ENCODE measurements around the gene KIF20A.
A peak's percentile ranks its signal among the peaks of the same experiment; 100 is the strongest.
"Not testable (repeated sequence)": the region's sequence is repeated elsewhere in the genome, so short reads cannot be mapped to it uniquely, and the experiment has no call there.

KIF20A gene

DNA sequence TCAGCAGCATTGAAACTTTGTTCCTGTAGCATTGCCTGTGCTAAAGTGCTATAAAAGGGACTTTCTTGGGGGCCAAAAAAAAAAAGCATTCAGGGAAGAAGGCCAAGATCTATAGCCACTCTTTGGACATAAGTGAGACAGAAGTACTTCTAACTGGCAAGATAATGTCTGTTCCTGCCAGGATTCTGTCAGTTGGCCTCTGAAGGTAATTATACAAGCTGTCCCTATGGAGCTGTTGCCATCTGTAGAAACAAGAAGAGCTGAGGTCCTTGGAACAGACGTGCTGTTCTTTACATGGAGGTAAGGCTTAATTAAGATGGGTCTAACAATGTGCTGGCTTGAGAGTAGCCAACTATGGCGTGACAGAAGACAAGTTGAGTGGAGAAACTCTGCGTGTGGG is 9.7 kb downstream of the KIF20A start:
- Histone ChIP-seq H3K4me1 (ENCODE audit: insufficient read depth, low read length) (no peaks in the 10 kb centered on the region), H3K9me3 (ENCODE audit: insufficient read depth, low read depth, low read length) (no peaks in the 10 kb centered on the region), H3K27ac (ENCODE audit: low read length) (no peak overlapping the region), H3K36me3 (ENCODE audit: insufficient read depth, low read depth, low read length) (peaks cover 97% of the 10 kb centered on the region), H3K4me3 (ENCODE audit: low read length) (no peak overlapping the region), H3K27me3 (ENCODE audit: insufficient read depth, low read length) (no peaks in the 10 kb centered on the region), H3K9ac (ENCODE audit: low read depth, low read length) (no peak overlapping the region)

DNA sequence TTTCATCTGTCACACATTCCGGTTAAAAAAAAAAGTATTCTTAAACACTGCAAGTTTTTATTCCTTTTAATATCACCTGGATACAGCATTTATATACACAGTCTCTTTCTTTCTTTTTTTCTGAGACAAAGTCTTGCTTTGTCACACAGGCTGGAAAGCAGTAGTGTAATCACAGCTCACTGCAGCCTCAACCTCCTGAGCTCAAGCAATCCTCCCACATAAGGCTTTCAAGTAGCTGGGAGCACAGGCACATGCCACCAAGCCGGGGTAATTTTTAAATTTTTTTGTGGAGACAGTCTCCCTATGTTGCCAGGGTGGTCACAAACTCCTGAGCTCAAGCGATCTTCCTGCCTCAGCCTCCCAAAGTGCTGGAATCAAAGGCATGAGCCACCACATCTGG is 13.9 kb downstream of the KIF20A start:
- Histone ChIP-seq H3K4me1 (ENCODE audit: insufficient read depth, low read length) (no peaks in the 10 kb centered on the region), H3K9ac (ENCODE audit: low read depth, low read length) (no peak overlapping the region), H3K4me3 (ENCODE audit: low read length) (no peak overlapping the region), H3K9me3 (ENCODE audit: insufficient read depth, low read depth, low read length) (no peaks in the 10 kb centered on the region), H3K27me3 (ENCODE audit: insufficient read depth, low read length) (no peaks in the 10 kb centered on the region), H3K36me3 (ENCODE audit: insufficient read depth, low read depth, low read length) (peaks cover 85% of the 10 kb centered on the region), H3K27ac (ENCODE audit: low read length) (no peak overlapping the region)

DNA sequence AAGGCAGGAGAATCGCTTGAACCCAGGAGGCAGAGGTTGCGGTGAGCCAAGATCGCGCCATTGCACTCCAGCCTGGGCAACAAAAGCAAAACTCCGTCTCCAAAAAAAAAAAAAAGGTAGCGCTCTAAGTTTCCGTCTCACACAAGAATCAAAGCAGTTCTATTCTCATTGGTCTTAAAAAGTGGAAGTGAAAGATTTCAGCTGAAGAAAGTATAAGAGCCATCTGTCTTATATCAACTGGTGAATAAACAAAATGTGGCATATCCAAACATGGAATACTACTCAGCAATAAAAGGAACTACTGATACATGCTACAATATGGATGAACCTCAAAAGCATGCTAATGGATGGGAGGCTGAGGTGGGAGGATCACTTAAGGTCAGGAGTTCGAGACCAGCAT is 14.9 kb downstream of the KIF20A start:
- H3K27ac ChIP-seq (ENCODE audit: low read length); H3K9ac ChIP-seq (ENCODE audit: low read depth, low read length); H3K4me1 ChIP-seq (ENCODE audit: insufficient read depth, low read length); H3K4me3 ChIP-seq (ENCODE audit: low read length); H3K9me3 ChIP-seq (ENCODE audit: insufficient read depth, low read depth, low read length); H3K27me3 ChIP-seq (ENCODE audit: insufficient read depth, low read length): not testable (repeated sequence)
- peaks cover 85% of the 10 kb centered on the region for H3K36me3 ChIP-seq (ENCODE audit: insufficient read depth, low read depth, low read length)

DNA sequence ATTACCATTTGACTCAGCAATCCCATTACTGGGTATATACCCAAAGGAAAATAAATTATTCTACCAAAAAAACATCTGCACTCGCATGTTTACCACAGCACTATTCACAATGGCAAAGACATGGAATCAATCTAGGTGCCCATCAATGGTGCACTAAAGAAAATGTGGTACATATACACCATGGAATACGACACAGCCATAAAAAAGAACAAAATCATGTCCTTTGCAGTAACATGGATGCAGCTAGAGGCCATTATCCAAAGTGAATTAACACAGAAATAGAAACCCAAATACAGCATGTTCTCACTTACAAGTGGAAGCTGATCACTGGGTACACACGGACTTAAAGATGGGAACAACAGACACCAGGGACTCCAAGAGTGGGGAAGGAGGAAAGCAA is 32.1 kb downstream of the KIF20A start:
- H3K4me3 ChIP-seq (ENCODE audit: low read length), result no peak overlapping the region
- H3K9ac ChIP-seq (ENCODE audit: low read depth, low read length), result no peak overlapping the region
- no peaks in the 10 kb centered on the region for H3K9me3 ChIP-seq (ENCODE audit: insufficient read depth, low read depth, low read length)
- H3K27me3 ChIP-seq (ENCODE audit: insufficient read depth, low read length), result no peaks in the 10 kb centered on the region
- H3K27ac ChIP-seq (ENCODE audit: low read length), result no peak overlapping the region
- H3K4me1 ChIP-seq (ENCODE audit: insufficient read depth, low read length), result no peaks in the 10 kb centered on the region
- H3K36me3 ChIP-seq (ENCODE audit: insufficient read depth, low read depth, low read length), result peaks cover 42% of the 10 kb centered on the region

DNA sequence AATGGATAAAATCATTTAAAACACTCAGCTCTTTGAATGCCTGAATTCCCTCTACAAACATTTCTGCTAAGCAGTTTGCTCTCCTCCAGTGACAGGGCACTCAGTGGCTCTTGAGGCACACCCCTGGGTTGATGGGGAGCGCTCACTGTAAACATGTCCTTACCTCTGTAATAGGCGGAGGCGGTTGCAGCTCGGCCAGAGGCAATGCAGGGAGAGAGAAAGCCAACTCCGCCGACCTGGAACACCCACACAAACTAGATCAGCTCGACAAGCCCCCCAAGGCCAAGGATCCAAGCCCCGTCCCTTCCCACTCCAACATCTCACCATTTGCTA is 33.9 kb downstream of the KIF20A start:
- no peaks in the 10 kb centered on the region for H3K9me3 ChIP-seq (ENCODE audit: insufficient read depth, low read depth, low read length)
- H3K27ac ChIP-seq (ENCODE audit: low read length), result peak overlapping the region; percentile 51
- no peaks in the 10 kb centered on the region for H3K4me1 ChIP-seq (ENCODE audit: insufficient read depth, low read length)
- H3K27me3 ChIP-seq (ENCODE audit: insufficient read depth, low read length), result no peaks in the 10 kb centered on the region
- peak overlapping the region; percentile 96 for H3K9ac ChIP-seq (ENCODE audit: low read depth, low read length)
- H3K4me3 ChIP-seq (ENCODE audit: low read length), result peak overlapping the region; percentile 97
- peaks cover 27% of the 10 kb centered on the region for H3K36me3 ChIP-seq (ENCODE audit: insufficient read depth, low read depth, low read length)

DNA sequence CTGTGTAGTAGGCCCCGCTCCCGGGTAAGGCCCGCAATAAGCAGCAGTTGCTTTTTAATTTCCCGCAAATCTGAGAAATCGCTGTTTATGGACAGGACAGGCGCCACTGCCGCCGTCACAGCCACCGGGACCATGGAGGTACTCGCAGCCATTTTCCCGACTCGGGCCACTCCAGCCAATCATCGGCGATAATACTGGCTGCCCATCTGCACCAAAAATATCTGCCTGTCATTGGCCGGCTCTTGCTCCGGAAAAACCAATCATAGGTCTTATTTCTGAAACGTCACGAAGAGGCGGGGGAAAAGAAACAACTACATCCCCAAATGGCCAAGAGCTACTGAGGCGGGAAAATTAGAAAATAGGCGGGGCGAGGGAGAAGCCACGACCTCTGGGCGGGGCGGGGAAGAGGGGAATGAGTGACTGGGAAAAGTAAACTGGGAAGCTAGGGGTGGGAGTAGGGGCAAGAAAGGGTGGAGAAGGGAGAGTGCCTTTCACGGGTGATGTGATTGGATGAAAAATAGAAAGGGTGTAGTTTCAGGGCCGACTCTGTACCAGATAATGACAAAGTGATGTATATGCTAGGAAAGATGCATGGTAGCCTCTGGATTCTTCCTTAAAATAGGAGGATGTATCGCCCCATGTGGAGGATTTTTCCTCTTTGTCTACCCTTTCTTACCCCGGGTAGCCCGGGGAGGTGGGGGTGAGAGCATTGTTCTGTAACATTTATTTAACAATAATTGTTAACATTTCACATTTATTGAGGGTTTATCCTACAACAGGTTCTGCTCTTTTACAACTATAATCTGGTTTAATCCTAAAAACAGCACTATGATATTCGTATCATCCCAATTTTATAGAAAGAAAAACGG is 34.5 kb downstream of the KIF20A start, which contains the start of gene CDC23:
CDC23 (minus strand) TSS at position 163 of the 869 bp plus-strand sequence; CDS start at position 152, 11 bp downstream.
- Histone ChIP-seq H3K27ac (ENCODE audit: low read length) (peak within 1 kb of the TSS; percentile 51), H3K27me3 (ENCODE audit: insufficient read depth, low read length) (no peaks in the 10 kb centered on the region), H3K36me3 (ENCODE audit: insufficient read depth, low read depth, low read length) (peaks cover 21% of the 10 kb centered on the region)

DNA sequence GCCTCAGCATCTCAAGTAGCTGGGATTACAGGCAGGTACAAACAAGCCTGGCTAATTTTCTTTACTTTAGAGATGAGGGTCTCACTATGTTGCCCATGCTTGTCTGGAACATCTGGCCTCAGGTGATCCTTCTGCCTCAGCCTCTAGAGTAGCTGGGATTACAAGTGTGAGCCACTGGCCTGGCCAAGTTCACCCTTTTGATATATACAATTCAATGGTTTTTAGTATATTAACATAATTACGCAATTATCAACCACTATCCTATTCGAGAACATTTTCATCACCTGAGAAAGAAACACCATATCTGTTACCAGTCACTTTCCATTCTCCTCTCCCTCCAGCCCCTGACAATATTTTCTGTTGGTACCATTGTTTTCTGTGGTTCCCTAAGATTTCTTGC is 37.9 kb downstream of the KIF20A start:
- Histone ChIP-seq H3K4me1 (ENCODE audit: insufficient read depth, low read length) (no peaks in the 10 kb centered on the region), H3K9me3 (ENCODE audit: insufficient read depth, low read depth, low read length) (0 out of 2 replicates have a peak, but pooled peaks cover 5% of the 10 kb centered on the region), H3K9ac (ENCODE audit: low read depth, low read length) (no peak overlapping the region), H3K36me3 (ENCODE audit: insufficient read depth, low read depth, low read length) (no peaks in the 10 kb centered on the region), H3K4me3 (ENCODE audit: low read length) (no peak overlapping the region), H3K27me3 (ENCODE audit: insufficient read depth, low read length) (no peaks in the 10 kb centered on the region), H3K27ac (ENCODE audit: low read length) (no peak overlapping the region)

More for the DNA sequence above, 34.5 kb downstream of the KIF20A start, which contains the start of gene CDC23:
- H3K9ac ChIP-seq (ENCODE audit: low read depth, low read length), result peak within 1 kb of the TSS; percentile 96
- peak within 1 kb of the TSS; percentile 97 for H3K4me3 ChIP-seq (ENCODE audit: low read length)
- no peaks in the 10 kb centered on the region for H3K9me3 ChIP-seq (ENCODE audit: insufficient read depth, low read depth, low read length)
- H3K4me1 ChIP-seq (ENCODE audit: insufficient read depth, low read length), result no peaks in the 10 kb centered on the region

DNA sequence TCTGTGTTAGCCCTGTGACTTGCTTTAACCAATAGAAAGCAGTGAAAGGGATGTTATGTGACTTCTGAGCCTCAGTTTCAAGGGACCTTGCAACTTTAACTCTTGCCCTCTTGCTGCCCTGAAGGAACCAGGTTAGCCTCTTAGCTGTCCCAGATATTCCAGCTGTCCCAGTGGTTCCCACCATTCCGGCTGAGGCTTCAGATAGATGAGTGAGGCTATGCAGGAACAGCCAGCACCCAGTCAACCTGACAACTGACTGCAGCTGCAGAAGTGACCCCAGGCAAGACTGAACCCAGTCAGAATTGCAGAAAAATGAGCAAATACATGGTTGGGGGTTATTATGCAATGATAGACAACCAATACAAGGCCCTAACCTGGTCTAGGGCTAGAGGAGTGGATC is 44.6 kb downstream of the KIF20A start:
- H3K27me3 ChIP-seq (ENCODE audit: insufficient read depth, low read length), result no peaks in the 10 kb centered on the region
- H3K9me3 ChIP-seq (ENCODE audit: insufficient read depth, low read depth, low read length), result peaks cover 12% of the 10 kb centered on the region
- no peaks in the 10 kb centered on the region for H3K4me1 ChIP-seq (ENCODE audit: insufficient read depth, low read length)
- H3K27ac ChIP-seq (ENCODE audit: low read length), result no peak overlapping the region
- no peak overlapping the region for H3K4me3 ChIP-seq (ENCODE audit: low read length)
- no peak overlapping the region for H3K9ac ChIP-seq (ENCODE audit: low read depth, low read length)
- no peaks in the 10 kb centered on the region for H3K36me3 ChIP-seq (ENCODE audit: insufficient read depth, low read depth, low read length)

DNA sequence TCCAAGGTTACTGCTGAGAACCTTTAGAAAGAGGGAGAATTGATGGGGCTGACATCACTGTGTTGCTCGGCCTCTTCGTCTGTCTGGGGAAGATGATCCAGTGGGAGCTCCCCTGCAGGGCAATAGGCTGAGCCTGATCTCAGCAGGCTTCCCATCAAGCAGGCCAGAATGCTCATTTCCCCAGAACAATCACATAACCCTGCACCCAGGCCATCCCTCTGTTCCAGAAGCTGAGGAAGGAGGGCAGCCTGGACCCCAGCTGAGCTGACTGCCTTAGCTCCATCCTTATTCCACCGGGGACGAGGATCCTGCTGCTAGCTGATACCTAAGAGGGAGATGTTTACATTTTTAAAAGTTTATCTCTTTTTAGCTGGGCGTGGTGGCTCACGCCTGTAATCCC is 45.8 kb downstream of the KIF20A start:
- Histone ChIP-seq H3K9ac (ENCODE audit: low read depth, low read length) (no peak overlapping the region), H3K9me3 (ENCODE audit: insufficient read depth, low read depth, low read length) (peaks cover 8% of the 10 kb centered on the region), H3K27ac (ENCODE audit: low read length) (no peak overlapping the region), H3K27me3 (ENCODE audit: insufficient read depth, low read length) (no peaks in the 10 kb centered on the region), H3K36me3 (ENCODE audit: insufficient read depth, low read depth, low read length) (no peaks in the 10 kb centered on the region), H3K4me1 (ENCODE audit: insufficient read depth, low read length) (no peaks in the 10 kb centered on the region), H3K4me3 (ENCODE audit: low read length) (no peak overlapping the region)

DNA sequence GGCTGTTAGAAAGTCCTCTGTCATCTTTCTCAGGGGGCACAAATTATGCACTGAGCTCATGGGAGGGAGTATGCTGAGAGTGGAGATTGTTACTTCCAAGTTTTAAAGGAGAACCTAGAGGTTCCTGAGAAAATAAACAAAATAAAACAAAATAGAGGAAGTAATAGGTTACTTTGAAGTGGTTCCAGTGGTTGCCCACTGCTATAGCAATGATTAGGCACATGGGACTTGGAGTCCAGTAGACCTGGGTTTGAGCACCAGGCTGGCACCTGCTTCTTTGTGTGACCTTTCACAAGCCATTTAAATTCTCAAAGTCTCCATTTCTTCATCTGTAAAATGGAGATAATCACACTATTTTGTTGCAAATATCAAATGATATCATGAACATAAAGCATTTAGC is 48.0 kb downstream of the KIF20A start:
- Histone ChIP-seq H3K27ac (ENCODE audit: low read length) (no peak overlapping the region), H3K36me3 (ENCODE audit: insufficient read depth, low read depth, low read length) (no peaks in the 10 kb centered on the region), H3K4me1 (ENCODE audit: insufficient read depth, low read length) (no peaks in the 10 kb centered on the region), H3K9me3 (ENCODE audit: insufficient read depth, low read depth, low read length) (peaks cover 8% of the 10 kb centered on the region), H3K4me3 (ENCODE audit: low read length) (no peak overlapping the region), H3K9ac (ENCODE audit: low read depth, low read length) (no peak overlapping the region), H3K27me3 (ENCODE audit: insufficient read depth, low read length) (no peaks in the 10 kb centered on the region)

DNA sequence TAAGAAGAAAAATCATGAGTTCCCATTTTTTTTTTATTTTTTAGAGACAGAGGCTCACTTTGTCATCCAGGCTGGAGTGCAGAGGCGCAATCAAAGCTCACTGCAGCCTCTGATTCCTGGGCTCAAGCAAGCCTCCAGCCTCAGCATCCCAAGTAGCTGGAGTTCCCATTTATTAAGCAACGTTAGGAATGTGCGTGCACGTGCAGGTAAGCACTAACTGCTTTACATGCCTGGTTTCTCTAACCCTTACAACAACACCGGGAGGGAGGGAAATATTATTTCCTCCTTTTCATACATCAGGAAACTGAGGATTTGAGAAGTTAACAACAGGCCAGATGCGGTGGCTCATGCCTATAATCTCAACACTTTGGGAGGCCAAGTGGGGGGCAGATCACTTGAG is 50.5 kb downstream of the KIF20A start:
- no peak overlapping the region for H3K4me3 ChIP-seq (ENCODE audit: low read length)
- H3K27me3 ChIP-seq (ENCODE audit: insufficient read depth, low read length), result no peaks in the 10 kb centered on the region
- H3K27ac ChIP-seq (ENCODE audit: low read length), result no peak overlapping the region
- H3K9ac ChIP-seq (ENCODE audit: low read depth, low read length), result no peak overlapping the region
- no peaks in the 10 kb centered on the region for H3K36me3 ChIP-seq (ENCODE audit: insufficient read depth, low read depth, low read length)
- H3K4me1 ChIP-seq (ENCODE audit: insufficient read depth, low read length), result no peaks in the 10 kb centered on the region
- peaks cover 8% of the 10 kb centered on the region for H3K9me3 ChIP-seq (ENCODE audit: insufficient read depth, low read depth, low read length)

DNA sequence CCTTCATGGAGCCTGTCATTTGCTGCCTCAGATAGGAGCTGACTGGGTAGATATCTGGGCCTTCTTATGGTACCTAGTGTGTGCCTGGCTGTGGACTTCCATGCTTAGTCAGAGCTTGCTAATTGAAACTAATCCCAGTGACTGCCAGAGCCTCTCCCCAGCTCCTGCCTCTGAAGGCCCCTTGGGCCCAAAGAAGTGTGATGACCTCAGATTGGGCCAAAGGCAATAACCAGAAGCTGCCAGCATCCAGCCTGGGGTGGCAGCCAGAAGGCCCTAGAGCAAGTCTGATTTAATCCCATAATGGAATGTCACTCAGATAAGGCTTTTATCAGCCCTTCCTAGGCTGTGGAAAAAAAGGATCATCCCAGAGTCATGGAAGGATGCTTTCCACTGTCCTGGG is 51.3 kb downstream of the KIF20A start:
- H3K9me3 ChIP-seq (ENCODE audit: insufficient read depth, low read depth, low read length), result peaks cover 8% of the 10 kb centered on the region
- no peak overlapping the region for H3K27ac ChIP-seq (ENCODE audit: low read length)
- H3K9ac ChIP-seq (ENCODE audit: low read depth, low read length), result no peak overlapping the region
- H3K4me1 ChIP-seq (ENCODE audit: insufficient read depth, low read length), result no peaks in the 10 kb centered on the region
- no peaks in the 10 kb centered on the region for H3K27me3 ChIP-seq (ENCODE audit: insufficient read depth, low read length)
- no peak overlapping the region for H3K4me3 ChIP-seq (ENCODE audit: low read length)
- no peaks in the 10 kb centered on the region for H3K36me3 ChIP-seq (ENCODE audit: insufficient read depth, low read depth, low read length)

All from iPS-20b (cell line).